Transverse colon (tissue), 4 donors: Measurements from ENCODE around the gene CDYL. TPM values are rescaled to one million over a fixed set of nuclear protein-coding genes. Genes with fewer than 3 reads are reported as not detected.

Experiments used
- DNase-seq: peaks from one replicate; pipeline ENCODE4 v3.0.0-alpha.2; 2019
- H3K27ac ChIP-seq, 4 donors: fragments of 200-600 bp; sonication (generic); 2 replicates each; pipeline ENCODE4 v1.5.1; 2016 to 2018; ENCODE audit warnings: inconsistent platforms in 4 of 4
- H3K27me3 ChIP-seq: fragments of 200-600 bp; sonication (generic); 2 replicates; pipeline ENCODE4 v1.5.1; 2017; ENCODE audit warnings: inconsistent platforms
- H3K36me3 ChIP-seq, 4 donors: fragments of 200-600 bp; sonication (generic); 2 replicates each; pipeline ENCODE4 v1.5.1; 2017 to 2019; ENCODE audit warnings: inconsistent platforms in 4 of 4
- H3K4me1 ChIP-seq, 4 donors: fragments of 200-600 bp; sonication (generic); 2 replicates each; pipeline ENCODE4 v1.5.1; 2017 to 2020; ENCODE audit warnings: inconsistent platforms in 4 of 4
- H3K4me3 ChIP-seq, 4 donors: fragments of 200-600 bp; sonication (generic); 1 replicate in 1 of 4; 2 replicates in 3 of 4; pipeline versions ENCODE4 v1.5.1 to v1.6.1; 2017 to 2019; ENCODE audit warnings: inconsistent platforms in 4 of 4
- H3K9me3 ChIP-seq, 2 donors: fragments of 200-600 bp; sonication (generic); 2 replicates each; pipeline ENCODE4 v1.5.1; 2017 to 2019; ENCODE audit warnings: inconsistent platforms in 2 of 2
- EP300 ChIP-seq: sonication (generic); formaldehyde crosslinking; IDR thresholded peaks from one replicate; pipeline ENCODE4 v1.6.1; 2017; ENCODE audit warnings: antibody characterized with exemption, low read depth
- POLR2A ChIP-seq: fragments of 450-650 bp; IDR thresholded peaks from one replicate; pipeline ENCODE4 v1.6.1; 2016; ENCODE audit warnings: antibody characterized with exemption, mild to moderate bottlenecking, moderate library complexity
- POLR2AphosphoS5 ChIP-seq, 3 donors: sonication (generic); formaldehyde crosslinking; IDR thresholded peaks; one replicate each; pipeline ENCODE4 v1.6.1; 2016; ENCODE audit warnings: antibody characterized with exemption in 3 of 3
- WGBS, 2 donors: methylation state at CpG; one replicate each; pipeline ENCODE4 v1.1.5; 2018; ENCODE audit warnings: low coverage in 1 of 2; 5-methylcytosine and 5-hydroxymethylcytosine counted together
- in situ Hi-C, 4 donors: fragments of 200-750 bp; cut with MboI; loops; one replicate each; pipeline versions ENCODE4 v1.15.0 to v1.15.1; 2017; ENCODE audit warnings: low sequenced_read_pairs in 3 of 4, low pct_ligation_motif_present in 1 of 4, low pct_unique_long_range_greater_than_20kb in 1 of 4
- intact Hi-C: fragments of 100-400 bp; cut with DNase I; formaldehyde crosslinking; loops from one replicate; pipeline ENCODE4 v1.15.1; 2023; ENCODE audit warnings: low total_unique reads
- total RNA-seq, 4 donors: library from RNA; depleted of rRNA; stranded (reverse); fragments of >200 nt; gene quantifications; one replicate each; pipeline ENCODE4 v1.1.0, GENCODE V29; 2016
- TF ChIP-seq, protein P1 (sequence below), 5 experiments: fragments of 200-600 bp in 3 of 5; fragments of 450-650 bp in 2 of 5; sonication (generic) in 3 of 5; IDR thresholded peaks; 1 replicate in 2 of 5; 2 replicates in 3 of 5; pipeline ENCODE4 v1.5.1; 2016 to 2017; ENCODE audit warnings: antibody characterized with exemption in 5 of 5, inconsistent platforms in 3 of 5, mild to moderate bottlenecking in 2 of 5, moderate library complexity in 1 of 5

The CDYL gene
- total RNA-seq, 4 donors from 2014 or later, result 23.6 to 40.8 (median 30.0) TPM

DNA sequence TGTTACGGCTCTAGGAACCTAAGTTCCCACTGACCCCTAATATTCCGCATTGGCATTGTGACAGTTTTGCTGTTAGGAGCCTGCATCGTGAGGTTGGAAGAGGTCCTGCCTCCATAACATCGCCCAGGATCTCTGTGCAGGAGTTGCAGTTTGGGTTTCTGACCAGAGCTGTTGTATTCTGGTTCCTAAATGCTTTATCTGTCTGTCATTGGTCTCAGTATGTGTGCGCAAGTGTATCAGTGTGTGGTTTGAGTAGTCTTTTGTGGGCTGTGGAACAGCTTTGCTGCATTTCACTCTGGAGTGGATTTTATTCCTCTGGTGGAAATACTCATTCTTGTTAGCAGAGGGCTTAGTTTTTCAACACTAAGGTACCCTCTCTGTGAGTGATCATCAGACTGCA is 95.6 kb downstream of the CDYL start:
- in situ Hi-C loops (no loop called here), intact Hi-C loops (no loop called here)
- Histone ChIP-seq H3K4me1 (peaks cover 0 to 25% (median 6%) of the 10 kb centered on the region in 4 donors), H3K27me3 (no peaks in the 10 kb centered on the region), H3K27ac (no peak overlapping the region), H3K9me3 (peaks cover 0 to 5% of the 10 kb centered on the region in 2 donors), H3K4me3 (no peak overlapping the region), H3K36me3 (no peaks in the 10 kb centered on the region)
- DNase-seq, result no peak
- TF ChIP-seq POLR2A (no peak), POLR2AphosphoS5 (IDR thresholded peaks at IDR 0.05) (no peak), EP300 (no peak)
- TF ChIP-seq, protein P1, sequence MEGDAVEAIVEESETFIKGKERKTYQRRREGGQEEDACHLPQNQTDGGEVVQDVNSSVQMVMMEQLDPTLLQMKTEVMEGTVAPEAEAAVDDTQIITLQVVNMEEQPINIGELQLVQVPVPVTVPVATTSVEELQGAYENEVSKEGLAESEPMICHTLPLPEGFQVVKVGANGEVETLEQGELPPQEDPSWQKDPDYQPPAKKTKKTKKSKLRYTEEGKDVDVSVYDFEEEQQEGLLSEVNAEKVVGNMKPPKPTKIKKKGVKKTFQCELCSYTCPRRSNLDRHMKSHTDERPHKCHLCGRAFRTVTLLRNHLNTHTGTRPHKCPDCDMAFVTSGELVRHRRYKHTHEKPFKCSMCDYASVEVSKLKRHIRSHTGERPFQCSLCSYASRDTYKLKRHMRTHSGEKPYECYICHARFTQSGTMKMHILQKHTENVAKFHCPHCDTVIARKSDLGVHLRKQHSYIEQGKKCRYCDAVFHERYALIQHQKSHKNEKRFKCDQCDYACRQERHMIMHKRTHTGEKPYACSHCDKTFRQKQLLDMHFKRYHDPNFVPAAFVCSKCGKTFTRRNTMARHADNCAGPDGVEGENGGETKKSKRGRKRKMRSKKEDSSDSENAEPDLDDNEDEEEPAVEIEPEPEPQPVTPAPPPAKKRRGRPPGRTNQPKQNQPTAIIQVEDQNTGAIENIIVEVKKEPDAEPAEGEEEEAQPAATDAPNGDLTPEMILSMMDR (IDR thresholded peaks at IDR 0.05), result no peak
- 94 to 95% methylated on average over 3 to 5 of the region's 5 CpGs for WGBS, 2 donors

DNA sequence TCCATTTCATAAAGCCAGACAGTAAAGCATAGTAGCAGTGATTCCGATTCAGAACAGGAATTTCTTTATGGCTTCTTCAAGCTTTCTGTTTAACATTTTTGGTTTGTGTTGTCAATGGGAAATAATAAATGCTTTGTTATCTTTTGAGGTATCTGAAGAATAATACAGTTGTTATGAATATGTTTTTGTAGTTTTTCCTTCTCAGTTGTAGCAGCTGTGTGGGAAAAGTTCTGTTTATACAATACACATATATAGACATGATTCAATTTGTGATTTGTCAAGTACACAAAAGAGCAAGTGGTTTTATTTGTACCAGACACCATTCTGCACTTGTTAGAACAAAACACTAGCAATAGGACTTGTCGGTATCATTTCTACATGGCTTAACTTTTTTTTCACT is 96.6 kb downstream of the CDYL start:
- no peaks in the 10 kb centered on the region for H3K9me3 ChIP-seq
- intact Hi-C loops, result no loop called here
- no peak overlapping the region for H3K4me3 ChIP-seq
- in situ Hi-C loops, result no loop called here
- no peaks in the 10 kb centered on the region for H3K27me3 ChIP-seq
- H3K4me1 ChIP-seq, result peaks cover 0 to 26% (median 7%) of the 10 kb centered on the region in 4 donors
- 27 to 41% methylated on average over 2 of the region's 2 CpGs for WGBS, 2 donors
- H3K27ac ChIP-seq, result no peak overlapping the region
- no peak for TF ChIP-seq POLR2AphosphoS5 (IDR thresholded peaks at IDR 0.05)
- TF ChIP-seq, protein P1 (IDR thresholded peaks at IDR 0.05), result no peak
- TF ChIP-seq EP300, result no peak
- no peak for TF ChIP-seq POLR2A
- no peak for DNase-seq
- H3K36me3 ChIP-seq, result no peaks in the 10 kb centered on the region

DNA sequence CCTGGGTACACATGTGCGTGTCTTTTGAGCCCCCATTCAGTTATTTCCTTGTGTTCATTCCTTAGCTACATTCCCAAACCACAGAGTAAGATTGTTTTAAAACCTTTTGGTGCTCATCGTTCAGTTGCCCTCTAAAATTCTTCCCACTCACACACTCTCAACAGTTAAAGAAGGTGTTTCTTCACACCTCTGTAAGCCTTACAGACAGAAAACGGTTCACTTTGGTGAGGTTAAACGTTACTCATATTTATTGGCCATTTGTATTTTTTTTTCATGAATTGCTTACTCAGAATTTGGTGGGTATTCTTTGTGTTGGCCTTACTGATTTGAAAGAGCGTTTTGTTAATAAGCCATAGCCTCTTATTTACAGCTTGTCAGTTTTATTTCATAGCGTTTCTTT is 97.7 kb downstream of the CDYL start:
- DNase-seq, result no peak
- H3K4me3 ChIP-seq, result no peak overlapping the region

DNA sequence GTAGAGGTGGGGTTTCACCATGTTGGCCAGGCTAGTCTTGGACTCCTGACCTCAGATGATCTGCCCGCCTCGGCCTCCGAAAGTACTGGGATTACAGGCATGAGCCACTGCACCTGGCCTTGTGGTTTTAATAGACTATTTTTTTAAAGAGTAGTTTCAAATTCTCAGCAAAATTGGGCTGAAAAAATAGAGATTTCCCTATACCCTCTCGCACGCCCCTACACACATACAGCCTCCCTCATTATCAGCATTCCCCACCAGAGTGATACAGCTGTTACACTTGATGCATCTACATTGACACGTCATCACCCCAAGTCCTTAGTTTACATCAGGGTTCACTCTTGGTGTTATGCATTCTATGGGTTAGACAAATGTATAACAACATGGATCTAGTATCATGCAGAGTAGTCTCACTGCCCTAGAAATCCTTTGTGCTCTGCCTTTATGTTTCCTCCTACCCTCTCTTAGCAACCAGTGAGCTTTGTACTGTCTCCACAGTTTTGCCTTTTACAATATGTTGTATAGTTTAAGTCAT is 103.6 kb downstream of the CDYL start:
- DNase-seq, result peak; percentile 51
- Histone ChIP-seq H3K36me3 (no peaks in the 10 kb centered on the region), H3K4me1 (peaks cover 7 to 43% (median 23%) of the 10 kb centered on the region in 4 donors), H3K9me3 (no peaks in the 10 kb centered on the region), H3K27ac (peak overlapping the region; percentile 62 to 75 (median 73)), H3K4me3 (peak overlapping the region in 1 of 4 donors; percentile 14), H3K27me3 (no peaks in the 10 kb centered on the region)
- 61 to 66% methylated on average over 6 of the region's 6 CpGs for WGBS, 2 donors
- in situ Hi-C loops, result no loop called here
- TF ChIP-seq, protein P1 (IDR thresholded peaks at IDR 0.05), result no peak
- TF ChIP-seq POLR2AphosphoS5 (IDR thresholded peaks at IDR 0.05), result peak in 1 of 3 donors; percentile 4
- intact Hi-C loops, result no loop called here

More for the DNA sequence above, 97.7 kb downstream of the CDYL start:
- H3K27me3 ChIP-seq, result no peaks in the 10 kb centered on the region
- H3K9me3 ChIP-seq, result no peaks in the 10 kb centered on the region
- TF ChIP-seq POLR2AphosphoS5 (IDR thresholded peaks at IDR 0.05) (no peak), EP300 (no peak), POLR2A (no peak)
- TF ChIP-seq, protein P1 (IDR thresholded peaks at IDR 0.05), result no peak
- 77 to 83% methylated on average over 4 to 6 of the region's 6 CpGs for WGBS, 2 donors
- H3K4me1 ChIP-seq, result peaks cover 0 to 31% (median 7%) of the 10 kb centered on the region in 4 donors
- in situ Hi-C loops (no loop called here), intact Hi-C loops (no loop called here)
- no peaks in the 10 kb centered on the region for H3K36me3 ChIP-seq
- H3K27ac ChIP-seq, result no peak overlapping the region
